ENCODE data around the gene SLC26A5. TPM values are rescaled to one million over a fixed set of nuclear protein-coding genes. Genes with fewer than 3 reads are reported as not detected.

The SLC26A5 gene
- total and polyA plus RNA-seq, 11 donors: not detected

DNA sequence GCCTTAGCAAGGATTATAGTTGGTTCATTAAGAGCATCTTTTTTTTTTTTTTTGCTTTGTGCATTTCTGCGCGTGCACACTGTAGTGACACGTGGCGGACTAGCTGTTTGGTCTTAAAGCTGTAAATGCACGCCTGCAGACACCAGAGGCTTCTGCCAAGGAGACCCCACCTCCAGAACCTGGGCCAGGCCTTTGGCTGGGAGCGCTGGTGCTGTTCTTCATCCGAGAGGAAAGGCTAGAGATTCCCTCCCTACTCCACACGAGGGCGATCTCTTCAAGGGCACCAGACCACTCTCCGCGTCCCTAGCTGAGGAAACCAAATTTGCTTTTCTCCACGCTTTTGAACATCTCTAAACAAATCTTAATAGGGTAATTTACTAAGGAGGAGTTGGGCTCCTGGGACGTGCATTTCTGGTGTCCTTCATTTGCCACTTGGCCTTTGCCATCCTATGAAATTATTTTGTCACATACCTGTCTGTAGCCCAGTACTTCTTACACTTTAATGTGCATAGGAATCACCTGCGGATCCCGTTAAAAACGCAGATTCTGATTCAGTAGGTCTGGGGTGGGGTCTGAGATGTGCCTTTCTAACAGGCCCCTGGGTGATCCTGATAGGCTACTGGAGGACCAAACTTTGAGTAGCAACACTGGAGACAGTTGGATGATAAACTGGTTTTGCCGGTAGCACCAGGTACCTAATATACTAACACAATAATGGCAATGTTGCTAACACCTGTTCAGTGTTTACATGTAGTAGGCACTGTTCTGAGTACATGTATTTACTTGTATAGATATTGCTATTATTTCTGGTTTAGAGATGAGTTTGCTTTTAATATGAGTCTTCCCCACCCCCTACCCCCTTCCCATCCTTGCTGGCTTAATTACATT lies 1.3 kb upstream of the SLC26A5 start:
- WGBS, 4 donors: 14 to 16% (median 15%) methylated on average over 17 of the region's 17 CpGs
- peaks cover 0 to 12% (median 5%) of the 10 kb centered on the region in 12 donors for H3K4me1 ChIP-seq
- no peak for DNase-seq
- TF ChIP-seq POLR2A (IDR thresholded peaks at IDR 0.05) (no peak), CTCF (IDR thresholded peaks at IDR 0.05) (peak; percentile 13 to 61 (median 38))
- H3K36me3 ChIP-seq: no peaks in the 10 kb centered on the region
- no peak overlapping the region for H3K27ac ChIP-seq
- no peaks in the 10 kb centered on the region for H3K9me3 ChIP-seq
- intact Hi-C loops (cut with DNase I): loop anchor here in 1 of 10 donors (5.0 kb wide), 1 partner anchor 710 kb away; no protein-coding TSS in a partner anchor
- peak in 1 of 4 donors; percentile 55 for ATAC-seq
- peaks cover 10 to 54% (median 25%) of the 10 kb centered on the region in 9 donors for H3K27me3 ChIP-seq
- no peak overlapping the region for H3K4me3 ChIP-seq

- Histone ChIP-seq H3K4me1 (peaks cover 0 to 12% (median 5%) of the 10 kb centered on the region in 12 donors), H3K27me3 (peaks cover 10 to 62% (median 25%) of the 10 kb centered on the region in 9 donors), H3K36me3 (no peaks in the 10 kb centered on the region), H3K4me3 (peak overlapping the region in 11 of 12 donors; percentile 12 to 38 (median 31)), H3K27ac (no peak overlapping the region), H3K9me3 (no peaks in the 10 kb centered on the region)
- ATAC-seq: peak in 2 of 4 donors; percentile 22
- TF ChIP-seq CTCF (IDR thresholded peaks at IDR 0.05): no peak
- no peak for TF ChIP-seq POLR2A (IDR thresholded peaks at IDR 0.05)
- 2 to 11% (median 4%) methylated on average over 40 to 48 of the region's 48 CpGs for WGBS, 4 donors
- DNase-seq: peak in 1 of 5 donors; percentile 22
- intact Hi-C loops (cut with DNase I): loop anchor here in 1 of 10 donors (5.0 kb wide), 1 partner anchor 712 kb away; no protein-coding TSS in a partner anchor
These were observed 569 bp downstream of the SLC26A5 start for GRCh38 chr7:103445228-103446048.

DNA sequence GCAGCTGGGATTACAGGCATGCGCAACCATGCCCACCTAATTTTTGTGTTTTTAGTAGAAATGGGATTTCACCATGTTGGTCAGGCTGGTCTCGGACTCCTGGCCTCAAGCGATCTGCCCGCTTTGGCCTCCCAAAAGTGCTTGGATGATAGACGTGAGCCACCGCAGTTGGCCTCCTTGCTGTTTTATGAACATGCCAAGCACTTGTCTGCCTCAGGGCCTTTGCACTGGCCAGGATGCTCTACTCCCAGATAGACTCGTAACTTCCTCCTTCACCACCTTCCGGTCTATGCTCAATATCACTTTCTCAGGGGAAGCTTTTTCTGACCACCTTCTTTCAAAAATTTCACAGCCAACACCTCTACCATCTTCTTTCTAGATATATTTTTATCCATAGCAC lies 6.3 kb downstream of the SLC26A5 start:
- H3K36me3 ChIP-seq: no peaks in the 10 kb centered on the region
- intact Hi-C loops (cut with DNase I): no loop called here
- DNase-seq (no peak), ATAC-seq (no peak)
- peaks cover 0 to 39% (median 7%) of the 10 kb centered on the region in 9 donors for H3K27me3 ChIP-seq
- no peak overlapping the region for H3K4me3 ChIP-seq
- TF ChIP-seq CTCF (IDR thresholded peaks at IDR 0.05): no peak
- TF ChIP-seq POLR2A (IDR thresholded peaks at IDR 0.05): no peak
- H3K27ac ChIP-seq: no peak overlapping the region
- 88 to 97% (median 91%) methylated on average over 8 of the region's 8 CpGs for WGBS, 4 donors
- no peaks in the 10 kb centered on the region for H3K9me3 ChIP-seq
- no peaks in the 10 kb centered on the region for H3K4me1 ChIP-seq

- no peak for TF ChIP-seq CTCF (IDR thresholded peaks at IDR 0.05)
- TF ChIP-seq POLR2A (IDR thresholded peaks at IDR 0.05): no peak
These were observed 8.4 kb downstream of the SLC26A5 start for GRCh38 chr7:103437623-103438022.

More at GRCh38 chr7:103437623-103438022, 8.4 kb downstream of the SLC26A5 start:
- no peak for DNase-seq
- WGBS, 4 donors: 33 to 86% (median 64%) methylated on average over 1 of the region's 1 CpG
- Histone ChIP-seq H3K27ac (no peak overlapping the region), H3K27me3 (peaks cover 0 to 22% (median 0%) of the 10 kb centered on the region in 9 donors), H3K4me3 (no peak overlapping the region), H3K36me3 (no peaks in the 10 kb centered on the region), H3K9me3 (peaks cover 0 to 6% (median 0%) of the 10 kb centered on the region in 12 donors), H3K4me1 (no peaks in the 10 kb centered on the region)
- intact Hi-C loops (cut with DNase I): no loop called here
- ATAC-seq: no peak
